HT1080 (cell line): ENCODE results near the gene SAXO2. TPM values are rescaled to one million over a fixed set of nuclear protein-coding genes. Genes with fewer than 3 reads are reported as not detected.
"Not testable (repeated sequence)": the region's sequence is repeated elsewhere in the genome, so short reads cannot be mapped to it uniquely, and the experiment has no call there.

Source experiments
- DNase-seq: peaks from one replicate; pipeline ENCODE4 v3.0.0-alpha.2; 2015; ENCODE audit warnings: low read depth
- total RNA-seq: library from RNA; depleted of rRNA; stranded (reverse); fragments of >200 nt; shearing (Covaris generic); gene quantifications from 2 replicates; pipeline ENCODE4 v1.2.3, GENCODE V29; 2014; rRNA removed

The SAXO2 gene
- total RNA-seq, 1 experiment from 2014 or later: 0.35 TPM

GRCh38 chr15:82333603-82334553 lies 71.3 kb downstream of the SAXO2 start:
- DNase-seq: not testable (repeated sequence)

Other genes starting within 250 kb of the SAXO2 start
- gene MEX3B, start 216.8 kb upstream of the SAXO2 start, total RNA-seq: 1.9 and 2.4 TPM in 2 replicates
- 20.4 and 20.5 TPM in 2 replicates for gene EFL1, start 84 bp upstream of the SAXO2 start, total RNA-seq
- gene GOLGA6L10, start 86.7 kb downstream of the SAXO2 start, total RNA-seq: 0.23 and 0.31 TPM in 2 replicates
- 0.29 and 0.67 TPM in 2 replicates for gene GOLGA6L9, start 167.0 kb downstream of the SAXO2 start, total RNA-seq